DND-41 (cell line): ENCODE measurements around the gene PCSK9.

ENCODE experiments used
- EZH2 ChIP-seq: IDR thresholded peaks from 3 replicates; pipeline ENCODE4 v1.6.1; 2012; ENCODE audit warnings: borderline replicate concordance, low read depth, mild to moderate bottlenecking, moderate library complexity, low read length, inconsistent platforms; ENCODE audit not compliant: severe bottlenecking
- TF ChIP-seq, protein P1 (sequence below): IDR thresholded peaks from 2 replicates; pipeline ENCODE4 v1.5.1; 2012; ENCODE audit warnings: borderline replicate concordance, low read length, moderate library complexity, mild to moderate bottlenecking; ENCODE audit not compliant: poor library complexity, severe bottlenecking; ENCODE audit errors: extremely low read depth

DNA sequence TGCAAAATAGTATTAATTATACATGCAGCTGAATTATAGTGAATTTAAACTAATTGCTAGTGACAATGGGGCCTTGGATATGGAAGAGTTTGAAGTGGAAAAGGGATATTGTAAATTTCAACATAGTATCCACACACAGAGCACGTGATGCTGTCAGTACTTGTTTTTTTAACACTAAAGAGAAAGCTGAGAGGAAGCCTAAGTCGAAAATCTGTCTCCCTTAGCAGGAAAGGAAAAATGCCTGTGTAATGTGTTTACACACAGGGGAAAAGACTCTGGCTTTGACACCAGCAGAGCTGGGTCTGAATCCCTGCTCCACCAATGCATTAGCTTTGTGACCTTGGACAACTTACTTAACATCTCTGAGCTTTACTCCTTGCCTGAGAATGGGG lies 42.6 kb downstream of the PCSK9 start:
- TF ChIP-seq, protein P1, sequence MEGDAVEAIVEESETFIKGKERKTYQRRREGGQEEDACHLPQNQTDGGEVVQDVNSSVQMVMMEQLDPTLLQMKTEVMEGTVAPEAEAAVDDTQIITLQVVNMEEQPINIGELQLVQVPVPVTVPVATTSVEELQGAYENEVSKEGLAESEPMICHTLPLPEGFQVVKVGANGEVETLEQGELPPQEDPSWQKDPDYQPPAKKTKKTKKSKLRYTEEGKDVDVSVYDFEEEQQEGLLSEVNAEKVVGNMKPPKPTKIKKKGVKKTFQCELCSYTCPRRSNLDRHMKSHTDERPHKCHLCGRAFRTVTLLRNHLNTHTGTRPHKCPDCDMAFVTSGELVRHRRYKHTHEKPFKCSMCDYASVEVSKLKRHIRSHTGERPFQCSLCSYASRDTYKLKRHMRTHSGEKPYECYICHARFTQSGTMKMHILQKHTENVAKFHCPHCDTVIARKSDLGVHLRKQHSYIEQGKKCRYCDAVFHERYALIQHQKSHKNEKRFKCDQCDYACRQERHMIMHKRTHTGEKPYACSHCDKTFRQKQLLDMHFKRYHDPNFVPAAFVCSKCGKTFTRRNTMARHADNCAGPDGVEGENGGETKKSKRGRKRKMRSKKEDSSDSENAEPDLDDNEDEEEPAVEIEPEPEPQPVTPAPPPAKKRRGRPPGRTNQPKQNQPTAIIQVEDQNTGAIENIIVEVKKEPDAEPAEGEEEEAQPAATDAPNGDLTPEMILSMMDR: no peak
- TF ChIP-seq EZH2: no peak
